NCI-H524 (cell line): Measurements from ENCODE around the gene WIZ.

Source experiments
- DNase-seq, 2 experiments: peaks; one replicate each; lab custom pipeline; 2025; lab: John Stamatoyannopoulos, UW

WIZ gene

GRCh38 chr19:15464394-15465385, 14.9 kb upstream of the WIZ start, which contains the start of gene RASAL3:
RASAL3 (minus strand) TSS chr19:15464544; CDS start chr19:15464358, 186 bp downstream.
- no peak for DNase-seq

- DNase-seq: no peak
Observed at GRCh38 chr19:15463861-15464371, 14.2 kb upstream of the WIZ start.

GRCh38 chr19:15461694-15462093, 11.9 kb upstream of the WIZ start:
- DNase-seq: no peak

GRCh38 chr19:15457701-15458484, 8.1 kb upstream of the WIZ start:
- DNase-seq: no peak

- peak in 1 of 2 experiments; percentile 12 for DNase-seq
Observed at GRCh38 chr19:15456871-15457700, 7.3 kb upstream of the WIZ start.

GRCh38 chr19:15456441-15456840, 6.7 kb upstream of the WIZ start:
- no peak for DNase-seq

- DNase-seq: no peak
Observed at GRCh38 chr19:15455996-15456395, 6.2 kb upstream of the WIZ start.

- DNase-seq: no peak
Observed at GRCh38 chr19:15453906-15454860, 4.4 kb upstream of the WIZ start.

- DNase-seq: no peak
Observed at GRCh38 chr19:15453091-15453578, 3.4 kb upstream of the WIZ start.

- DNase-seq: peak; percentile 44 to 70
Observed at GRCh38 chr19:15452111-15453047, 2.6 kb upstream of the WIZ start.

- no peak for DNase-seq
Observed at GRCh38 chr19:15450528-15450890, 753 bp upstream of the WIZ start.

GRCh38 chr19:15448778-15449619, 757 bp downstream of the WIZ start:
- DNase-seq: no peak

GRCh38 chr19:15448044-15448777, 1.5 kb downstream of the WIZ start:
- DNase-seq: no peak

GRCh38 chr19:15447057-15447456, 2.7 kb downstream of the WIZ start:
- DNase-seq: no peak

GRCh38 chr19:15445807-15446376, 3.9 kb downstream of the WIZ start:
- no peak for DNase-seq

- no peak for DNase-seq
Observed at GRCh38 chr19:15445227-15445605, 4.5 kb downstream of the WIZ start.

- no peak for DNase-seq
Observed at GRCh38 chr19:15444505-15445226, 5.1 kb downstream of the WIZ start.
